ENCODE data around the gene CACNA1B. TPM values are rescaled to one million over a fixed set of nuclear protein-coding genes. Genes with fewer than 3 reads are reported as not detected.
A peak's percentile ranks its signal among the peaks of the same experiment; 100 is the strongest.
"Not testable (repeated sequence)": the region's sequence is repeated elsewhere in the genome, so short reads cannot be mapped to it uniquely, and the experiment has no call there.

CACNA1B gene
- total RNA-seq (0.15 and 0.24 TPM in 2 replicates), polyA plus RNA-seq (not detected in 2 replicates), polyA minus RNA-seq (under 0.01 TPM in 1 of 2 replicates, not detected in the other)
- total RNA-seq (2013) = under 0.01 TPM

- 12% methylated on average over 46 of the region's 95 CpGs for WGBS (ENCODE audit: insufficient coverage)
- CTCF ChIA-PET; H3K9ac ChIP-seq (ENCODE audit: low read length); H2AFZ ChIP-seq (ENCODE audit: insufficient read depth, low read depth, low read length, poor library complexity, severe bottlenecking); H4K20me1 ChIP-seq (ENCODE audit: control insufficient read depth, insufficient read depth, low read length, poor library complexity, severe bottlenecking); POLR2A ChIA-PET; H3K9me3 Mint-ChIP-seq (ENCODE audit: insufficient read depth); H3K79me2 ChIP-seq (ENCODE audit: control insufficient read depth, insufficient read depth, low read length); DNase-seq; intact Hi-C loops (cut with micrococcal nuclease); H3K27ac ChIP-seq (ENCODE audit: low read length in 2 of 2); H3K4me1 ChIP-seq (ENCODE audit: control insufficient read depth in 2 of 2, insufficient read depth in 2 of 2, low read length in 2 of 2); H3K36me3 ChIP-seq (replicated peaks in 1 of 2; ENCODE audit: control extremely low read depth in 1 of 2, control insufficient read depth in 1 of 2, extremely low read depth in 1 of 2, insufficient read depth in 2 of 2, low read length in 1 of 2); ATAC-seq (ENCODE audit: low read depth); H3K4me1 Mint-ChIP-seq; H3K27ac Mint-ChIP-seq: not testable (repeated sequence)
- H3K4me2 ChIP-seq (replicated peaks; ENCODE audit: low read depth, low read length, poor library complexity, severe bottlenecking) = peak within 1 kb of the TSS; percentile 67
- H3K4me3 ChIP-seq (ENCODE audit: control extremely low read depth in 1 of 5, extremely low read depth in 1 of 5, insufficient read depth in 1 of 5, low read depth in 2 of 5, low read length in 4 of 5) = peak within 1 kb of the TSS in 2 of 5 experiments; percentile 12 to 19
- Mint-ChIP-seq H3K4me3 (peak within 1 kb of the TSS; percentile 62), H3K27me3 (peaks cover 36% of the 10 kb centered on the region)
- peaks cover 0 to 28% (median 5%) of the 10 kb centered on the region in 4 experiments for H3K27me3 ChIP-seq (replicated peaks in 1 of 4; ENCODE audit: control extremely low read depth in 1 of 4, control insufficient read depth in 3 of 4, insufficient read depth in 4 of 4, low read length in 3 of 4)
- peaks cover 0 to 40% (median 0%) of the 10 kb centered on the region in 3 donors for H3K9me3 ChIP-seq (ENCODE audit: control extremely low read depth in 1 of 3, control insufficient read depth in 2 of 3, insufficient read depth in 1 of 3, low read length in 2 of 3)
These were observed at the start of gene CACNA1B for GRCh38 chr9:137877506-137878122. Gene CACNA1B, plus strand, starts transcription at chr9:137877782. Its CDS starts 152 bp downstream, at chr9:137877934.

- peaks cover 0 to 10% (median 3%) of the 10 kb centered on the region in 3 donors for H3K9me3 ChIP-seq (ENCODE audit: control extremely low read depth in 1 of 3, control insufficient read depth in 2 of 3, insufficient read depth in 1 of 3, low read length in 2 of 3)
- intact Hi-C loops (cut with micrococcal nuclease) = loop anchor here (5.0 kb wide), 1 partner anchor 81 kb away; no protein-coding TSS in a partner anchor
- Mint-ChIP-seq H3K4me1 (peaks cover 18% of the 10 kb centered on the region), H3K4me3 (no peak overlapping the region), H3K27me3 (no peaks in the 10 kb centered on the region), H3K27ac (no peak overlapping the region), H3K9me3 (ENCODE audit: insufficient read depth) (no peaks in the 10 kb centered on the region)
- H3K9ac ChIP-seq (ENCODE audit: low read length) = no peak overlapping the region
- H3K27me3 ChIP-seq (replicated peaks in 1 of 4; ENCODE audit: control extremely low read depth in 1 of 4, control insufficient read depth in 3 of 4, insufficient read depth in 4 of 4, low read length in 3 of 4) = no peaks in the 10 kb centered on the region
- peaks cover 6 to 9% of the 10 kb centered on the region in 2 donors for H3K4me1 ChIP-seq (ENCODE audit: control insufficient read depth in 2 of 2, insufficient read depth in 2 of 2, low read length in 2 of 2)
- DNase-seq (peak; percentile 9), ATAC-seq (ENCODE audit: low read depth) (no peak)
- no peak for TF ChIP-seq CTCF (IDR thresholded peaks at IDR 0.05)
- TF ChIP-seq EZH2 (IDR thresholded peaks at IDR 0.05; ENCODE audit: borderline replicate concordance, insufficient read depth, low read depth, low read length, poor library complexity, severe bottlenecking) = no peak
- H3K36me3 ChIP-seq (replicated peaks in 1 of 2; ENCODE audit: control extremely low read depth in 1 of 2, control insufficient read depth in 1 of 2, extremely low read depth in 1 of 2, insufficient read depth in 2 of 2, low read length in 1 of 2) = peaks cover 0 to 67% of the 10 kb centered on the region in 2 experiments
- H3K4me3 ChIP-seq (ENCODE audit: control extremely low read depth in 1 of 5, extremely low read depth in 1 of 5, insufficient read depth in 1 of 5, low read depth in 2 of 5, low read length in 4 of 5) = no peak overlapping the region
- WGBS (ENCODE audit: insufficient coverage) = 97% methylated on average over 20 of the region's 20 CpGs
- H3K27ac ChIP-seq (ENCODE audit: low read length in 2 of 2) = no peak overlapping the region
- POLR2A ChIA-PET = no interaction called here
- CTCF ChIA-PET = no interaction called here
- no peak overlapping the region for H3K4me2 ChIP-seq (replicated peaks; ENCODE audit: low read depth, low read length, poor library complexity, severe bottlenecking)
- peaks cover 56% of the 10 kb centered on the region for H4K20me1 ChIP-seq (ENCODE audit: control insufficient read depth, insufficient read depth, low read length, poor library complexity, severe bottlenecking)
- H3K79me2 ChIP-seq (ENCODE audit: control insufficient read depth, insufficient read depth, low read length) = peaks cover 49% of the 10 kb centered on the region
- H2AFZ ChIP-seq (ENCODE audit: insufficient read depth, low read depth, low read length, poor library complexity, severe bottlenecking) = no peak overlapping the region
These were observed 49.6 kb upstream of the CACNA1B start for GRCh38 chr9:137827908-137828526.
